HL-60 (cell line): ENCODE measurements around the gene SRSF1.
A peak's percentile ranks its signal among the peaks of the same experiment; 100 is the strongest.

ENCODE experiments used
- CTCF ChIP-seq: IDR thresholded peaks from one replicate; pipeline ENCODE4 v1.5.1; 2011; ENCODE audit warnings: low read length, control low read depth, inconsistent platforms; ENCODE audit not compliant: insufficient read depth
- GABPA ChIP-seq: IDR thresholded peaks from 2 replicates; pipeline ENCODE4 v1.6.1; 2012; ENCODE audit warnings: low read depth
- POLR2AphosphoS5 ChIP-seq: IDR thresholded peaks from 2 replicates; pipeline ENCODE4 v1.6.1; 2012; ENCODE audit warnings: low read depth

GRCh38 chr17:58007781-58008706 is 998 bp upstream of the SRSF1 start:
- TF ChIP-seq CTCF, result no peak
- TF ChIP-seq POLR2AphosphoS5, result no peak
- 0 out of 2 replicates have a peak, but pooled peaks have one; percentile 16 for TF ChIP-seq GABPA
